ENCODE measurements around the gene KCNH2.

KCNH2 gene

GRCh38 chr7:150994838-150995510, 16.9 kb upstream of the KCNH2 start:
- DNase-seq (ENCODE audit: low spot score), result no peak

DNA sequence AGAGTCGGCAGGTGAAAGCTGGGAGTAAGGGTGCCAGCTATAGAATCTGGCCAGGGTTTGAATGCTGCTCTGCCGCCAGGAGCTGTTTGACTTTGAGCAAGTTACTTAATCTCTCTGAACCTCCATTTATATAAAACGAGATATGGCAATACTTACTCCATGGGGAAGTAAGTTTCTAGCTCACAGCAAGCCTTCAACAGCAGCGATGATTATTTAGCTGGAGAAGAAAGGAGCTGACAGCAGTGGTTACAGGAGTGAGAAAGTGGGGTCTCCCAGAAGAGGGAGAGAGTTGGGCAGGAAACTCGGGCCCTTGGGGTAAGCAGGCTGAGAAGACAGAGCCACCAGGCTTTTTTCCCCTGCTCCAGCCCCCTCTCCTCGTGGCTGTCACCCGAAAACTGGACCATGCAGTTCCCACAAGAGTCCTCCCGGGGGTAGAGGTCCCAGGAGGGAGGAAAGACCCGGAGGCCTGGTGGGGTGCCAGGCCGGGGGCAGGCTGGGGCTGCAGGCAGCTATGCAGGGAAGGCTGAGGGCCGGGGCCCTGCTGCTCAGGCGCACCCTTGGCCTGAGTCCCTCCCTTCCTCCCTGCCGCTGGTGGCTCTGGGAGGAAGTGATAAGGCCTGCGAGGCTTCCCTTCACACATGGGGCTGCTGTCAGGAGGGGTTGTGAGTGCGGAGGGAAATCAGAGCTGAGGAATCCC, 16.2 kb upstream of the KCNH2 start:
- DNase-seq (ENCODE audit: low spot score), result peak; percentile 48

GRCh38 chr7:150993511-150993910, 15.4 kb upstream of the KCNH2 start:
- no peak for DNase-seq (ENCODE audit: low spot score)

GRCh38 chr7:150992833-150993302, 14.7 kb upstream of the KCNH2 start:
- no peak for DNase-seq (ENCODE audit: low spot score)

GRCh38 chr7:150992051-150992640, 14.0 kb upstream of the KCNH2 start:
- DNase-seq (ENCODE audit: low spot score), result no peak

DNA sequence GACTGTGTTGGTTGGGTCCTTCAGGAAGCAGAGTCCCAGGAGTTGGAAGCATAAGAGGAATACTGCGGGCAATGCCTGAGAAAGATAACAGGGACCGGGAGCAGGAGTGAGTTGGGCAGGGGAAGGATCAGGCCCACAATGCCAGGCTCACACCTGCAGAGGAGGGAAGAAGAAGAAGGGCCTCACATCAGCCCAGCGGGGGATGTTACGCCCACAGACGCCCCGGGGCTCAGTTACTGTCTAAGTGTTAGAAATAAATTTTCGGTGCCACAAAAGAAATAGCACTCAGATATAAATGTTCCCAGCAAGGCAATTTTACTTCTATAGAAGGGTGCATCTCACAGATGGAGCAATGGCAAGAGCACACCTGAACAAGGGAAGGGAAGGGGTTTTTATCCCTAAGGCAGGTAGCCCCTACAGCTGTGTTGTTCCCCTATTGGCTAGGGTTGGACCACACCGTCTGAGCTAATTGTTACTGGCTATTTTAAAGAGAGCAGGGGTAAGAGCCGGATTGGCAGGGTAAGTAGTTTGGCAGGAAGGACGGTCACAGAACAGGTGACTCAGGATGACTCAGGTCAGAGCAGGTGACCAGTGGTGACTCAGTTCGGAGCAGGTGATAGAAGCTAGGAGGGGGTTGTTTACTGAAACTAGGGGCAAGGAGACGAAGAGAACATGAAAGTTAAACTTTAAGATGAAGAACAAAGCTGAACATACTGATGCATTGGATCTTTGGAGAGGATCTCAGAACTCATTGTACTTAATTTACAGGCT, 12.5 kb upstream of the KCNH2 start, which contains the start of gene NOS3:
NOS3 (plus strand) TSS at position 602 of the 771 bp plus-strand sequence. CDS start 2,787 bp downstream, outside the sequence.
- no peak for DNase-seq (ENCODE audit: low spot score)

DNA sequence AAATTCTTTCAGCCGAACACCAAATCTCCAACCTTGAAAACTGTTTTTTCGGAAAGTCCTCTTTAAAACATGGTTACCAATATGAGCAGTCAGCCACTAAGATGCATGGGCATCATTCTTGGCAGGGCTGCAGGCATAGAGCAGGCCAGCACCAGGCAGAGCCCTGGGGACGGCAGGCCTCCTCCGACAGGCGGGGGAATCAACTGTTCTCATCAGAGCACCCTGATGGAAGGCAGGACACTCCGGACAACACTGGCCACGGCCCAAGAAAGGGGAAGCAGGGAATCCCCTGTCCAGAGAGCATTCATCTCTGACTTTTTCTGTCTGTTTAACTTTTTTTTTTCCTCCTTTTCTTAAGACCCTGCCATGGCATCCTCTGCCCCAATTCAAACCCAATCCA, 11.3 kb upstream of the KCNH2 start:
- DNase-seq (ENCODE audit: low spot score), result no peak

DNA sequence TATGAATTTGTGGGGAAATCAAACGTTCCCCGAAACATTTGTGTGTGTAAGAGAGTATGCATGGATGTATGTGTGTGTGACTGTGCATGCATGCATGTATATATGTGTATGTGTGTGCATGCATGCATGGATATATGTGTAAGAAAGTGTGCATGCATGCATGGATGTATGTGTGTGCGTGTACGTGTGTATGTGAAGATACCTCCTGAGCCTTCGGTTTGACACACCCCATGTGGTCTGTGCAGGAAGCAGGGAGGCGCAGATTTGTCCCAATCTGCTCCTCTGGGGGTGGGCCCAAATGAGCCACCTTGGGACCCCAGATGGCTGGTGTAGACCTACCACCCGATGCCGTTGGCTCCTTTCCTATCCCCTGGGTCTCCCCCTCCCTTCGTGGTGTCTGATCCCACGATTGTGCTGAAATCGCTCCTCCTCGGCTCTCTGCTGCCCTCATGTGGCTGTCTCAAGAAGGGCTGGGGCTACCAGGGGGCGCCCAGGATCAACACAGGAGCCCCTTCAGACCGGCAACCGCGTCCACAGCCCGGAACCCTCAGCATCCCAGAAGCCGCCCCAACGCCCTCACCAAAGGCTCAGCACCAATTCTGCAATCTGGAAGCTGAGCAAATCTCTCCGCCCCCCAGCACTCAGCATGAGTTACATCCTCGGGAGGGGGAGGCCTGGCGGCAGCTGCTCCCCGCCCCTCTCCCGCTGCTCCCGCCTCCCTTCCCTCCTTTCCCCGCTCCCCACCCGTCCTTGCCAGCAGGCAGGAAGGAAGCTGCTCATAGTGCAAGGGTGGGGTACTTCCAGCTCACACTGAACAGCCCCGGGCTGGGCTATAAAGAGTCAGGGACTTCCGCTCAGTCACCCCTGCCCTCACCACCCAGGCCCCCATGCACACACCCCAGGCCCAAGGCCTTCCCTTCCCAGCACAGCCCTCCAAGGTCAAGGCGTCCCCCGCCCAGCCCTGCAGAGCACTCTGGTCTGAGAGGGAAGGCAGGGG, 10.4 kb upstream of the KCNH2 start:
- DNase-seq (ENCODE audit: low spot score), result peak; percentile 64

- no peak for DNase-seq (ENCODE audit: low spot score)
Measured at GRCh38 chr7:150986556-150986955, 8.4 kb upstream of the KCNH2 start.

GRCh38 chr7:150986099-150986512, 8.0 kb upstream of the KCNH2 start:
- DNase-seq (ENCODE audit: low spot score), result peak; percentile 52

DNA sequence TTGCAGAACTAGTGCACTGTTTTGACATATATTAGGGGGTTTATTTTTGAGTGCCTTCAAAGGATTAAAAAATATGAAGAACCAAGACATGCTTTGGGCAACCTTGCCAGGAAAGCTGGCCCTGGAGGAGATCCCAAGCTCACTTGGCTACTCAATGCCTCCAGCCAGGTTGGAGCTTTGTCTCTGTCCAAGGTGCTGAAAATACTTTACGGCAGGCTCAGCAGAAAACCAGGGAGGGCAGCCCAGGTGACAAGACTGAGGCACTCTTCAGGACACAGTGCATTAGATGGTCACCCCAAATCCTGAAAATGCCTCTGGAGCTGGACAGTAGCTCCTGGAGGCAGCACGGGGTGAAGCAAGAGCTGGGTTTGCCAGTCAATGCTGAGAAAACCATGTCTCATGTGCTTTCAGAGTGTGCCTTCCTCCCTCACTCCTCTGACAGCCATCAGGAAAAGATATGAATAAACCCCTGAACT, 5.8 kb upstream of the KCNH2 start:
- DNase-seq (ENCODE audit: low spot score), result peak; percentile 25

DNA sequence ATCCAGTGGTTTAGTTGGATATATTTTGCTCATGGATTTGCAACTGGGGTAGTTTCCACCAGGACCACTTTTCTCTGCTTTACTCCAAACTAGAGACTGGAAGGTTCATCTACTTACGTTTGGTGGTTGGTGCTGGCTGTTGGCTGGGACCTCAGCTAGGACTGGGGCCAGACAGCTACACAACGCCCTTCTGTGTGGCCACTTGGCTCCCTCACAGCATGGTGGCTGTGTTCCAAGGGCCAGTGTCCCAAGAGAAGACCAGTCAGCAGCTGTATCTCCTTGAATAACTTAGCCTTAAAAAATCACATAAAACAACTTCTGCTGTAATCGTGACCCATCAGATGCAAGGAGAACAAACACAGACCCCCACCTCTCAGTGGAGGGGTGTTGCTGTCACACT, 4.2 kb upstream of the KCNH2 start:
- DNase-seq (ENCODE audit: low spot score), result no peak

- DNase-seq (ENCODE audit: low spot score), result no peak
Measured at GRCh38 chr7:150981644-150982043, 3.5 kb upstream of the KCNH2 start.

DNA sequence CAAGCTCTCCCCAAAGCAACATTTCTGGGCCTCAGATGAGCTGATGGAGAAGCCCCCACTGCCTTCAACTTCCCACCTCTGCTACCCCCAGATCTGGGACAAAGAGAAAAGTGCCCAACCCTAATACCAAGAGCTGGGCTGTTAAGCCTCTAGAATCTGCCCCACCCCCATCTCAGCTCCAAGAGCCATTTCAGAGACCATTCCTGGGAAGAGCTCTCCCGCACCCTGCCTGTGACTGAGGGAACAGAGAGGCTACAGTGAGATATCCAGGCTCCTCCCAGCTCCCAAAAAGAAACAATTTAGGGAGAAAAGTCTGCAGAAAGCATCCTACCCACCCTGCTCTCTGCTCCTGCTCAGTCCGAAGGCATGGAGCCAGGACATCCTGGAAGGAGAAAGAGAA, 2.5 kb upstream of the KCNH2 start:
- no peak for DNase-seq (ENCODE audit: low spot score)

DNA sequence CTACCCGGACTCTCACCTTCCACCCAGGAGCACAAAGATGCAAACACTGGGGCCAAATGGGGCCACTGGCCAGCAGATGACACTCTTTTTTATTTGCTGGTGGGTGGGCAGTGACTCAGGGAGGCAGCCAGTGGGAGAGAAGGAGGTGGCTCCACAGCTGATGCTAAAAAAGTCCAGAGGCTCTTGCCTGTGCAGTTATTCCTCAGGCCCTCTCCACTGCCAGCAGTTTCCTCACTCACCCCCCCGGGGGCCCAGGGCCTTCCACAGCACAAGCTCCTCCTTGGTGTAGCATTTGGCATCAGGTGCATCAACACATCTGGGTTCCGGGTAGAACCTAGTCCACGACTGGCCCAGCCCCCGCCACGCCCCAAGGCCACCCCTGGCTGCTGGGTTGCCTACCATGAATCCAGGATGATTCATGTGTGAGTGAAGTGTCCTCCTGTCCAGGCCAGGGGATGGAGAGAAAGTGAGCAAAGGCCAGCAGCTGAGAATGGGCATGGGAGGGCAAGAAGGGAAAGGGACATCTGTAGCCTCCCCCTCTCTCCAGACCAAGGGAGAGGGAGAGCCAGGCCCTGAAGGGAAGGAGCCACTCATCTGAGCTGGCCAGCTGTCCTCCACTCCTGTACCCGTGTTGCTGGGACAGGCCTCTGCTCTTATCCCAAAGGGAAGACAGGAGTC, 1.7 kb upstream of the KCNH2 start:
- DNase-seq (ENCODE audit: low spot score), result no peak

GRCh38 chr7:150977382-150978125, 567 bp downstream of the KCNH2 start:
- no peak for DNase-seq (ENCODE audit: low spot score)

DNA sequence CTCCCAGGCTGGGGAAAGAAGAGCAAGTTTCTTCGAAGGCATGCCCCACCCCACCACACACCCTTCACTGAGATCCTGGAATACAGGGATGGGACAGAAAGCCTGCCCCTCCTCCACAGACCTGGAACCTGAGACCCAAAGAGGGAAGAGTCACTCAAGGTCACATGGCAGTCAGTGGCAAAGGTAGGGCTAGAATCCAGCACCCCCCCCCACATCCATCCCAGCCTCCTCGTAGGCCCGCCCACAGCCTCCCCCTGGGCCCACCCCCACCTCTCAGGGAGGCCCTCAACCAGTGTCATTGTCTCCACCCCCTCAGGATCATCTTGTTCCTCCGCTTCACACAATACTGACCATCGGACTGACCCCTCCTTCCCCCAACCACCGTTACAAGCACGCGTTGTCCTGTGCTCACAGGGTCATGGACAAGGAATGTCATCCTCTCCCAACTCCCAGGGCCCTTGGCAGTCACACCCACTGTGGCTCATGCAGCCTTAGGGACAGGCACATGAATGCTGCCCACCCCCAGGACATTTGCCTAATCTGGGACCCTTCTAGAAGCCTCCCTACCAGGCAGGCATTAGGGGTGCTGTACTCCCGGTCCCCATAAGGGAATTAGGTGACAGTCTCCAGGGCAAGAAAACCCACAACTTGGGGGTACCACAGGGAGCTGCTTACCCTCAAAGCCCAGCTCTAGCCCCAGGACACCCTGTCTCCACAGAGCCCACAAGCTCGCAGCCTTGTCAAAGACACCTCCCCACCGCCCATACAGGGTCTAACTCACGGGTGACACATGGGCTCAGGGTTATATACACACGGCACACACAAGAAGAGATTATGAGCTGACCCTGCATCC, 1.4 kb downstream of the KCNH2 start:
- no peak for DNase-seq (ENCODE audit: low spot score)

GRCh38 chr7:150975536-150976319, 2.4 kb downstream of the KCNH2 start:
- DNase-seq (ENCODE audit: low spot score), result no peak
